Stimulated activated CD8-positive, alpha-beta memory T cell treated with anti-CD3 and anti-CD28 coated beads, Interleukin-12 subunit alpha, Interleukin-12 subunit beta, amount 100 ng/mL, for 24 hours (primary cell): Measurements from ENCODE around the gene SYT4.
"Not testable (repeated sequence)": the region's sequence is repeated elsewhere in the genome, so short reads cannot be mapped to it uniquely, and the experiment has no call there.

ENCODE experiments used
- DNase-seq: peaks from one replicate; pipeline ENCODE4 v3.0.0-alpha.2; 2020; ENCODE audit errors: extremely low read depth

The SYT4 gene, protein sequence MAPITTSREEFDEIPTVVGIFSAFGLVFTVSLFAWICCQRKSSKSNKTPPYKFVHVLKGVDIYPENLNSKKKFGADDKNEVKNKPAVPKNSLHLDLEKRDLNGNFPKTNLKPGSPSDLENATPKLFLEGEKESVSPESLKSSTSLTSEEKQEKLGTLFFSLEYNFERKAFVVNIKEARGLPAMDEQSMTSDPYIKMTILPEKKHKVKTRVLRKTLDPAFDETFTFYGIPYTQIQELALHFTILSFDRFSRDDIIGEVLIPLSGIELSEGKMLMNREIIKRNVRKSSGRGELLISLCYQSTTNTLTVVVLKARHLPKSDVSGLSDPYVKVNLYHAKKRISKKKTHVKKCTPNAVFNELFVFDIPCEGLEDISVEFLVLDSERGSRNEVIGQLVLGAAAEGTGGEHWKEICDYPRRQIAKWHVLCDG

DNA sequence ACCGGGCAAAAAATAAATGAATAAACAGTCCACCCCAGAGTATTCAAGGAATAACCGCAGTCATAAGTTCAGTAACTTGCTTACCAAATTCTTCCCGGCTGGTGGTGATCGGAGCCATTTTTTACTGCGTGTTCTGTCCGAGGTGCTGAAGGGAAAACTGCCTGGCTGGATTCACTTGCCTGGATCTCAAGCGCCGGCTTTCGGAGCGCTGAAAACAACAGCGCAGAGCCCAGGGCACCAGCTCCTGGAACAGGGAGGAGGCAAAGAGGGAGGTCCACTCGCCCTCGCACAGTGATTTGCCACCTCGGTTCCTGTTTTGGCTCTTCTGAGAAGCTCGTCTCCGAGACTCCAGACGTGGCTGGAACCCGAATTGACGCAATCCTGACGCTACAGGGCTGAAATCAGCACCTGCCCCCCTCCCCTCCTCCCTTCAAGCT, at the start of gene SYT4:
Gene SYT4 (minus strand): TSS at position 327 of the 437 bp plus-strand sequence. CDS start 209 bp downstream, at position 118.
- no peak for DNase-seq

- DNase-seq: no peak
Observed at GRCh38 chr18:43322132-43322531, 44.8 kb upstream of the SYT4 start.

GRCh38 chr18:43314941-43315340, 37.7 kb upstream of the SYT4 start:
- DNase-seq: no peak

GRCh38 chr18:43312891-43313290, 35.6 kb upstream of the SYT4 start:
- DNase-seq: no peak

GRCh38 chr18:43310239-43310638, 32.9 kb upstream of the SYT4 start:
- DNase-seq: no peak

GRCh38 chr18:43303376-43303775, 26.1 kb upstream of the SYT4 start:
- no peak for DNase-seq

DNA sequence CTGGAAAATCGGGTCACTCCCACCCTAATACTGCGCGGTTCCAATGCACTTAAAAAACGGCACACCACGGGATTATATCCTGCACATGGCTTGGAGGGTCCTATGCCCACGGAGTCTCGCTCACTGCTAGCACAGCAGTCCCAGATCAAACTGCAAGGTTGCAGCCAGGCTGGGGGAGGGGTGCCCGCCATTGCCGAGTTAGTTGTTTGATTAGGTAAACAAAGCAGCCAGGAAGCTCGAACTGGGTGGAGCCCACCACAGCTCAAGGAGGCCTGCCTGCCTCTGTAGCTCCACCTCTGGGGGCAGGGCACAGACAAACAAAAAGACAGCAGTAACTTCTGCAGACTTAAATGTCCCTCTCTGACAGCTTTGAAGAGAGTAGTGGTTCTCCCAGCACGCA, 8.9 kb upstream of the SYT4 start:
- not testable (repeated sequence) for DNase-seq

- no peak for DNase-seq
Observed at GRCh38 chr18:43283299-43283698, 6.0 kb upstream of the SYT4 start.

- no peak for DNase-seq
Observed at GRCh38 chr18:43279015-43279744, 1.9 kb upstream of the SYT4 start.

- no peak for DNase-seq
Observed at GRCh38 chr18:43278355-43278754, 1.1 kb upstream of the SYT4 start.

DNA sequence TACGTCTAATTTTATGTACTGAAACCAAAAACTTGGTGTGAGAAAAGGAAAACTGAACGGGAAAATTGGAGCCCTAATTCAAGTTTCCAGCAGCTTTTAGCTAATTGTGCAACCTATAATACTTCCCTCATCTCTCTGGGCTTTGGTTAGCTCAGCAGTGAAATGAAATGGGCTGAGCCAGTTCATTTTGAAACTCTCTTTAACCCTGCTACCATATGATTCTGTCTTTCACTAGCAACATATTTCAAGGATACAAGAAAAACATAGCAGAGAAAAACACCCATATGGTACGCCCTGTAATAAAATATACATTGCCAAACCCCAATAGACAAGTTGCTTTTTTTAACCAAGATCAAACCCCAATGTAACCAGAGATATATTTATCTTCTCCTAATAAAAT, 799 bp downstream of the SYT4 start:
- DNase-seq: no peak

DNA sequence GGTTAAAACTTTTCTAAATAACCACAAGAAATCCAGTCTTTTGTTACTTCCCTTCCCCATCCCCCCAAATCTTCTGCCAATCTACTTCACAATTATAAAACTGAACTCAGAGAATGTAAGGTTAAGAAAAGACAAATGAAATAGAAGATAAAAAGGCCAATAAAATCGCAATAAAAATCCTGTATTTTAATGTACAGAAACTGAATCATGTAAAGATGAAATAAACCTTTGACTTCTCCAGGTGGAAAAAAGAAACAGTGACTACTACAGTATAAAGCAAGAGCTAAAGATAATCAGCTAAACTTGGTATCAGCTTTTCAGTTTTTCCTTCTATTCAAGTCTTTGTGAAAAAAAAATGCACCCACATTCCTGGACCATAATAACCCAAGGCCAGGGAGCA, 1.7 kb downstream of the SYT4 start:
- no peak for DNase-seq

DNA sequence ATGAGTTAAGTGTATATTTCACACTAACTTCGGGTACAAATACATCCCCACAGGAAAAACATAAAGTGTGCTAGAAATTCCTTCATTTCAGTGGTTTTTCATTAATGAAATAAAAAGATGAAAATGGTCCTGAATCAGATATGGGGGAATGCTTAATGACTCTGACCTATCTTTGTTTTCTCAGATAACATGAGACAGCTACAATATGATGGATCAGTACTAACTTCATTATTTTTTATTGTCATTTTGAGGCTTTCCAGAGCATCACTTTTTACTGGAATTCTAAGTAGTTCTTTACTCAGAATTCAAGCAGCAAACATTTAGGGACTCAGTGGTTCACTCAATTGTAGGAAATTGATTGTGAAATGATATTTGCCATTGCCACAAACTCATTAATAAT, 2.8 kb downstream of the SYT4 start:
- no peak for DNase-seq

DNA sequence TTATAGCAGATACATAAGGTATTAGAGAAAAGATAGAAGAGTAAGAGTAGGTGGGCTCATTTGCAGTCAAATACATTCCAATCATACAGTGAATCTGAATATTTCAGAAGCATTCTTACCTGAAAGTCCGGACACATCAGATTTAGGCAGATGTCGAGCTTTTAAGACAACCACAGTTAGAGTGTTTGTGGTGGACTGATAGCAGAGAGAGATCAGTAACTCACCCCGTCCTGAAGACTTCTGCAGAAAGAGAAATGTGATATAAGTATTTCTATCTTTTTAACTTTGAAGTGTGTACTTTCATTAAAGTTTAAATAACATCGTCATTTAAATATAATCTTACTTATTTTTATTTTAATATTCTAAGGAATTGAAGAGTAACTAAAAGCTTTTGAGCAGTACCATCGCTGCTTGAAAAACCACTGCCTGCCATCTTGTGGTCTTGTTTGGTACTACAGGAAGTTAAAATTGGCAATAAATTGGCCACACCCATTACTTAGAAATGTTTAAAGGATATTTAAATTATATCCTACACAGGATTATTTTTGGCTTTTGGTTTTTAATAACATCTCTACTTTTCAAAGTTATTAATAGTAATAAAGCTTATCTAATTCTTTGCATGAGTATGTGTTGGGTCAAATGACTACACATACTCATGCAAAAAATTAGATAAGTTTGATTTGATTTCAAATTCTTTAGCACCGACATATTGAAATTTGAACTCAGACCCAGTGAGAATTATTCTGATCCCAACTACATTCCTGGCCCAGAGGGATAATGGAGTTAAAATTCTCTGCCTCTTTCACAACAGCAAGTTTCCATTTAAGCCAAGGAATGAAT, 5.5 kb downstream of the SYT4 start:
- no peak for DNase-seq

DNA sequence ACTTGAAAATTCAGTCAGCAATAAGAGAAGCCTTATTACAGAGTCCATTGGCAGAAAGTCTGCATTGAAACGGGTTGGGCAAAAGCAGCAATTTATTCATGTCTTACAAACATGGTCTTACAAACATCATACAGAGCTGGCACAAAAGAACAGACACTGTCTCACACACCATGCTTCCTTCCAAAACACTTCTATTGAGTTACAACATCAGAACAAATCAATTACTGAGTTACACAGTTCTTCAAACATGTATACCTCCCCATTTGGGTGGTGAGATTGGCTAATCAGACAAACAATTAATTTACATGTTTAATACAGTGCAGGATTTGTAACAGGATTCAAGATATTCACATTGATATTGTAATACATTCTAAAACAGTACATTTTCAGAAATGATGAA, 9.5 kb downstream of the SYT4 start:
- DNase-seq: no peak

- DNase-seq: no peak
Observed at GRCh38 chr18:43265465-43265864, 11.8 kb downstream of the SYT4 start.

GRCh38 chr18:43248610-43249249, 28.6 kb downstream of the SYT4 start:
- no peak for DNase-seq

DNA sequence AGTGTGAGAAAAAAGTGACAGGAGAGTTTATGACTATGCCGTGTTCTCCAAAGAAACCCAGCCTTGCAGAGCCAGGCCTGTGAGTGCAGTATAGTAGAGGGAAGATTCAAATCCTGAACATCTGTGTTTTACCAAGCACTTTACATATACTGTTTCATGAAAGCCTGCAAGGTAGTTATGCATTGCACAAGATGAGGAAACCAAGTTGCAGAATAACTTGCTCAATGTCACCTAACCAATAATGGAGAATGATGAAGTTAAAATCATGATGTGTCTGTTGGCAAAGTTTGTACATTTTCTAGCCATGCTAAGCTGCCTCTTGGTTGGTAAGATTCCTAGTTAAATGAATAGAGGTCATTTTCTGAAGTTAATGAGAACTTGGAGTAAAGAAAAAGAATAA, 29.3 kb downstream of the SYT4 start:
- DNase-seq: no peak

DNA sequence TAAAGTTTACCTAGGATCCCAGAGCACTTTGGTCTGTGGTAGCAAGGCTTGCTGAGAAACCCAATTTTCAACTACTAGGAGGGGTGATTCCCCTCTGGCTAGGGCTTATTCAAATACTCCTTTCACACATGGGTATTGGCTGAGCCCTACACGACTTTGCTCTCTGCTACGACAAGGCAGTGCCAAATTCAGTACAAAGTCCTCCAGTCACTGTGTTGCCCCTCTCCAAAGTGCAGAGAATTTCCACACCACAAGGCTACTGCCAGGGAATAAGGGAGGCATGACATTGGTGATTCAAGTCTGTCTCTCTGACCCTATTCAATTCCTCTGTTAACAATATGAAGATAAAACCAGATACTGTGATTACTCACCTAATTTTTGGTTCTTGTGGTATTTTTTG, 38.9 kb downstream of the SYT4 start:
- no peak for DNase-seq

- DNase-seq: no peak
Observed at GRCh38 chr18:43236921-43237320, 40.4 kb downstream of the SYT4 start.

DNA sequence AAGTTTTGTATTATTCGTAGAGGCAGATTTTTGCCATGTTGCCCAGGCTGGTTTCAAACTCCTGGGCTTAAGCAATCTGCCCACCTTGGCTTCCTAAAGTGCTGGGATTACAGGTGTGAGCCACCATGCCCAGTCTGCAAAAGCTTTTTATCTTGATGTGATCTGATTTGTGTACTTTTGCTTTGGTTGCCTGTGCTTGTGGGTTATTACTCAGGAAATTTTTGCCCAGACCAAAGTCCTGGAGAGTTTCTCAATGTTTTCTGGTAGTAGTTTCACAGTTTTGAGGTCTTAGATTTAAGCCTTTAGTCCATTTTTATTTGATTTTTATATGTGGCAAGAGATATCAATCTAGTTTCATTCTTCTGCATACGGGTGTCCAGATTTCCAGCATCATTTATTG, 42.4 kb downstream of the SYT4 start:
- no peak for DNase-seq

DNA sequence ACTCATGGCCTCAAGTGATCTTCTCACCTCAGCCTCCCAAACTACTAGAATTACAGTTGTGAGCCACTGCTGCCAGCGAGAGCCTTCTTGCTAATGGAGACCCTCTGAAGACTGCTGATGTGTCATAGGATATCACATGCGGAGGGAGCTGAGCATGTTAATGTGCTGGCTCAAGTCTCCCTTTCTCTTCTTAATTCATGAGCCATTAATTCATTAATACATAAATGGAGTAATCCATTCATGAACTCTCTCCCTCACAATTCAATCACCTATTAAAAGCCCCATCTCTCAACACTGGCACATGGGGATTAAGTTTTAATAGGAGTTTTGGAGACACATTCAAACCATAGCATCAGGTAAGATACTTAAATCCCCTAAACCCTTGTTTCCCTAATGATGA, 54.8 kb downstream of the SYT4 start:
- no peak for DNase-seq
